Astrocyte of the spinal cord (primary cell): ENCODE measurements around the gene ZBTB20.

ENCODE experiments used
- DNase-seq: peaks from one replicate; pipeline ENCODE4 v3.0.0; 2011; ENCODE audit warnings: low read depth, low spot score
- H3K4me3 ChIP-seq: 2 replicates; pipeline ENCODE4 v1.5.1; 2011; ENCODE audit warnings: low read depth, mild to moderate bottlenecking, low read length, moderate library complexity
- CTCF ChIP-seq: IDR thresholded peaks from 2 replicates; pipeline ENCODE4 v1.5.1; 2012; ENCODE audit warnings: low read depth, mild to moderate bottlenecking, low read length, inconsistent platforms
- in situ Hi-C: cut with HindIII; loops from 2 replicates; pipeline ENCODE4 v1.10.0; 2017; ENCODE audit warnings: low sequenced_read_pairs

ZBTB20 gene

GRCh38 chr3:114640126-114640525 lies 507.0 kb downstream of the ZBTB20 start:
- DNase-seq = no peak
- H3K4me3 ChIP-seq = no peak overlapping the region
- TF ChIP-seq CTCF = no peak
- in situ Hi-C loops = no loop called here

- no peak for DNase-seq
- no peak overlapping the region for H3K4me3 ChIP-seq
- in situ Hi-C loops = no loop called here
- no peak for TF ChIP-seq CTCF
Measured at GRCh38 chr3:114639171-114639570, 507.9 kb downstream of the ZBTB20 start.

GRCh38 chr3:114635878-114636277 lies 511.2 kb downstream of the ZBTB20 start:
- TF ChIP-seq CTCF = no peak
- in situ Hi-C loops = no loop called here
- no peak overlapping the region for H3K4me3 ChIP-seq
- no peak for DNase-seq

- no peak for TF ChIP-seq CTCF
- no peak overlapping the region for H3K4me3 ChIP-seq
- in situ Hi-C loops = no loop called here
- no peak for DNase-seq
Measured at GRCh38 chr3:114634635-114635034, 512.5 kb downstream of the ZBTB20 start.

- in situ Hi-C loops = no loop called here
- DNase-seq = no peak
- H3K4me3 ChIP-seq = no peak overlapping the region
- no peak for TF ChIP-seq CTCF
Measured at GRCh38 chr3:114632757-114633424, 514.2 kb downstream of the ZBTB20 start.

GRCh38 chr3:114627770-114628169 lies 519.3 kb downstream of the ZBTB20 start:
- no peak overlapping the region for H3K4me3 ChIP-seq
- no peak for DNase-seq
- TF ChIP-seq CTCF = no peak
- in situ Hi-C loops = no loop called here
